Measurements from ENCODE around the gene ORM2. TPM values are rescaled to one million over a fixed set of nuclear protein-coding genes. Genes with fewer than 3 reads are reported as not detected.

ORM2 gene
- total and polyA plus RNA-seq, 2 experiments from 2014 or later = 0.76 TPM

GRCh38 chr9:114303977-114304376 lies 25.7 kb upstream of the ORM2 start:
- H2AFZ ChIP-seq = no peak overlapping the region
- H3K4me1 Mint-ChIP-seq = peaks cover 4% of the 10 kb centered on the region

More at GRCh38 chr9:114303977-114304376, 25.7 kb upstream of the ORM2 start:
- H3K27ac ChIP-seq (ENCODE audit: low read depth) = no peak overlapping the region
- Mint-ChIP-seq H3K27ac (no peak overlapping the region), H3K9me3 (no peaks in the 10 kb centered on the region), H3K36me3 (ENCODE audit: low read depth) (peaks cover 6% of the 10 kb centered on the region; the same call in 2 of the 3 replicates), H3K4me3 (no peak overlapping the region), H3K27me3 (ENCODE audit: insufficient read depth, low read depth, poor library complexity) (peaks cover 7% of the 10 kb centered on the region)
- H3K4me3 ChIP-seq = no peak overlapping the region
- H3K27me3 ChIP-seq (ENCODE audit: insufficient read depth) = no peaks in the 10 kb centered on the region
- H4K20me1 ChIP-seq (replicated peaks; ENCODE audit: insufficient read depth) = no peaks in the 10 kb centered on the region
- peaks cover 6% of the 10 kb centered on the region; the same call in 1 of the 2 replicates for H3F3A ChIP-seq (replicated peaks; ENCODE audit: low read depth)
- DNase-seq (ENCODE audit: low spot score) (no peak), ATAC-seq (no peak)
- TF ChIP-seq REST (IDR thresholded peaks at IDR 0.05; ENCODE audit: unreplicated experiment) (no peak), ZNF462 (CRISPR knock-in tag; IDR thresholded peaks at IDR 0.05) (no peak), STAT1 (IDR thresholded peaks at IDR 0.05; ENCODE audit: unreplicated experiment) (no peak), EZH2 (IDR thresholded peaks at IDR 0.05; ENCODE audit: low read depth, unreplicated experiment) (no peak), ZNF114 (CRISPR knock-in tag; IDR thresholded peaks at IDR 0.05) (no peak), ZNF331 (CRISPR knock-in tag; IDR thresholded peaks at IDR 0.05; ENCODE audit: low read depth) (no peak), CREB1 (CRISPR knock-in tag; IDR thresholded peaks at IDR 0.05; ENCODE audit: low read depth) (no peak), POLR2AphosphoS5 (IDR thresholded peaks at IDR 0.05; ENCODE audit: low read depth) (no peak), CTCF (conservative IDR thresholded peaks at IDR 0.05; ENCODE audit: low read depth in 2 of 2) (no peak), ETS1 (IDR thresholded peaks at IDR 0.05) (no peak)
- no peaks in the 10 kb centered on the region for H3K36me3 ChIP-seq (ENCODE audit: insufficient read depth)
- H3K79me2 ChIP-seq (replicated peaks; ENCODE audit: insufficient read depth) = no peaks in the 10 kb centered on the region
- H3K9me2 ChIP-seq (ENCODE audit: insufficient read depth) = no peaks in the 10 kb centered on the region
- H3K4me2 ChIP-seq = no peak overlapping the region
- H3K4me1 ChIP-seq (ENCODE audit: insufficient read depth) = no peaks in the 10 kb centered on the region
